Thyroid gland (tissue), 4 donors: ENCODE results near the gene SIK3. TPM values are rescaled to one million over a fixed set of nuclear protein-coding genes. Genes with fewer than 3 reads are reported as not detected.

Source experiments
- DNase-seq, 2 donors: peaks; one replicate each; pipeline ENCODE4 v3.0.0-alpha.2; 2019
- H3K27ac ChIP-seq, 3 donors: fragments of 200-600 bp; sonication (generic); 1 replicate in 2 of 3; 2 replicates in 1 of 3; pipeline ENCODE4 v1.5.1; 2016 to 2019; ENCODE audit warnings: mild to moderate bottlenecking in 1 of 3, moderate library complexity in 1 of 3
- H3K27me3 ChIP-seq: fragments of 200-600 bp; sonication (generic); one replicate; pipeline ENCODE4 v1.5.1; 2019
- H3K36me3 ChIP-seq, 2 donors: fragments of 200-600 bp; sonication (generic); one replicate each; pipeline ENCODE4 v1.5.1; 2016 to 2019
- H3K4me1 ChIP-seq, 2 donors: fragments of 200-600 bp; sonication (generic); one replicate each; pipeline ENCODE4 v1.5.1; 2017 to 2019
- H3K4me3 ChIP-seq, 3 donors: fragments of 200-600 bp; sonication (generic); replicated peaks in 1 of 3; 1 replicate in 2 of 3; 2 replicates in 1 of 3; pipeline ENCODE4 v1.5.1; 2016; ENCODE audit warnings: mild to moderate bottlenecking in 1 of 3
- H3K9me3 ChIP-seq: fragments of 200-600 bp; sonication (generic); one replicate; pipeline ENCODE4 v1.5.1; 2017
- CTCF ChIP-seq, 6 experiments: fragments of 200-600 bp in 3 of 6; fragments of 450-650 bp in 3 of 6; sonication (generic) in 3 of 6; IDR thresholded peaks; one replicate each; pipeline ENCODE4 v1.5.1; 2016 to 2019; ENCODE audit warnings: antibody characterized with exemption in 6 of 6, mild to moderate bottlenecking in 2 of 6, inconsistent platforms in 1 of 6, moderate library complexity in 1 of 6
- POLR2A ChIP-seq, 2 donors: fragments of 450-650 bp; IDR thresholded peaks; one replicate each; pipeline ENCODE4 v1.6.1; 2017; ENCODE audit warnings: antibody characterized with exemption in 2 of 2, mild to moderate bottlenecking in 2 of 2, moderate library complexity in 1 of 2
- WGBS, 2 donors: methylation state at CpG; one replicate each; pipeline ENCODE4 v1.1.5; 2017; 5-methylcytosine and 5-hydroxymethylcytosine counted together
- intact Hi-C: fragments of 100-400 bp; cut with DNase I; formaldehyde crosslinking; loops from one replicate; pipeline ENCODE4 v1.15.1; 2023
- total RNA-seq, 4 donors: library from RNA; depleted of rRNA; stranded (reverse); fragments of >200 nt; gene quantifications; one replicate each; pipeline ENCODE4 v1.2.3, GENCODE V29; 2016

SIK3 gene
- total RNA-seq, 4 donors from 2014 or later: 46.0 to 86.3 (median 71.9) TPM

- 87 to 89% methylated on average over 3 of the region's 3 CpGs for WGBS, 2 donors
- intact Hi-C loops: no loop called here
- H3K4me3 ChIP-seq: no peak overlapping the region
- no peaks in the 10 kb centered on the region for H3K27me3 ChIP-seq
- no peaks in the 10 kb centered on the region for H3K36me3 ChIP-seq
- H3K9me3 ChIP-seq: no peaks in the 10 kb centered on the region
- DNase-seq: no peak
- H3K4me1 ChIP-seq: peaks cover 50 to 62% of the 10 kb centered on the region in 2 donors
- no peak overlapping the region for H3K27ac ChIP-seq
- no peak for TF ChIP-seq CTCF (IDR thresholded peaks at IDR 0.05)
- TF ChIP-seq POLR2A (IDR thresholded peaks at IDR 0.05): no peak
Measured at GRCh38 chr11:117087446-117087845, 10.8 kb downstream of the SIK3 start.

- WGBS, 2 donors: 95% methylated on average over 4 of the region's 4 CpGs
- Histone ChIP-seq H3K4me1 (peaks cover 49 to 50% of the 10 kb centered on the region in 2 donors), H3K27me3 (no peaks in the 10 kb centered on the region), H3K27ac (no peak overlapping the region), H3K36me3 (no peaks in the 10 kb centered on the region), H3K4me3 (no peak overlapping the region), H3K9me3 (no peaks in the 10 kb centered on the region)
- DNase-seq: no peak
- TF ChIP-seq POLR2A (IDR thresholded peaks at IDR 0.05): no peak
- TF ChIP-seq CTCF (IDR thresholded peaks at IDR 0.05): no peak
- intact Hi-C loops: no loop called here
Measured at GRCh38 chr11:117084992-117085391, 13.2 kb downstream of the SIK3 start.

- no peaks in the 10 kb centered on the region for H3K27me3 ChIP-seq
- H3K4me1 ChIP-seq: peaks cover 43 to 48% of the 10 kb centered on the region in 2 donors
- H3K36me3 ChIP-seq: no peaks in the 10 kb centered on the region
- WGBS, 2 donors: 58 to 63% methylated on average over 5 of the region's 5 CpGs
- H3K27ac ChIP-seq: peak overlapping the region; percentile 4 to 57 (median 53)
- no peak overlapping the region for H3K4me3 ChIP-seq
- no peak for DNase-seq
- intact Hi-C loops: no loop called here
- H3K9me3 ChIP-seq: no peaks in the 10 kb centered on the region
- TF ChIP-seq CTCF (IDR thresholded peaks at IDR 0.05): no peak
- TF ChIP-seq POLR2A (IDR thresholded peaks at IDR 0.05): no peak
Measured at GRCh38 chr11:117083011-117083935, 15.0 kb downstream of the SIK3 start.

- 91 to 95% methylated on average over 1 of the region's 1 CpG for WGBS, 2 donors
- DNase-seq: no peak
- Histone ChIP-seq H3K27me3 (no peaks in the 10 kb centered on the region), H3K27ac (no peak overlapping the region), H3K9me3 (no peaks in the 10 kb centered on the region), H3K36me3 (no peaks in the 10 kb centered on the region), H3K4me3 (no peak overlapping the region), H3K4me1 (peaks cover 50 to 54% of the 10 kb centered on the region in 2 donors)
- intact Hi-C loops: no loop called here
- TF ChIP-seq POLR2A (IDR thresholded peaks at IDR 0.05) (no peak), CTCF (IDR thresholded peaks at IDR 0.05) (no peak)
Measured at GRCh38 chr11:117081908-117082307, 16.3 kb downstream of the SIK3 start.

GRCh38 chr11:117080370-117080769 is 17.9 kb downstream of the SIK3 start:
- H3K36me3 ChIP-seq: no peaks in the 10 kb centered on the region
- H3K4me1 ChIP-seq: peaks cover 43 to 51% of the 10 kb centered on the region in 2 donors
- intact Hi-C loops: no loop called here
- no peak for TF ChIP-seq POLR2A (IDR thresholded peaks at IDR 0.05)
- no peak for TF ChIP-seq CTCF (IDR thresholded peaks at IDR 0.05)
- 97 to 98% methylated on average over 5 of the region's 5 CpGs for WGBS, 2 donors
- no peak for DNase-seq
- H3K9me3 ChIP-seq: no peaks in the 10 kb centered on the region
- H3K27ac ChIP-seq: no peak overlapping the region
- no peaks in the 10 kb centered on the region for H3K27me3 ChIP-seq
- no peak overlapping the region for H3K4me3 ChIP-seq
